ENCODE measurements around the gene MYT1. TPM values are rescaled to one million over a fixed set of nuclear protein-coding genes. Genes with fewer than 3 reads are reported as not detected.
A peak's percentile ranks its signal among the peaks of the same experiment; 100 is the strongest.

Gene MYT1
- total and polyA plus RNA-seq, 2 of the 13 experiments (the other 11 are each of a cell fraction or from before 2014, with no cell fraction given), result 0.58 to 2.5 TPM

- TF ChIP-seq MXD3 (CRISPR knock-in tag; IDR thresholded peaks at IDR 0.05) (0 out of 2 replicates have a peak, but pooled peaks have one; percentile 36), NFE2L2 (IDR thresholded peaks at IDR 0.05; ENCODE audit: low read length) (no peak), SRF (IDR thresholded peaks at IDR 0.05; ENCODE audit: low read depth, low read length) (no peak), REL (CRISPR knock-in tag; conservative IDR thresholded peaks at IDR 0.05) (no peak), BRCA1 (CRISPR knock-in tag; IDR thresholded peaks at IDR 0.05) (no peak), RBFOX2 (IDR thresholded peaks at IDR 0.05; ENCODE audit: low read depth, low read length) (no peak), HNF1B (CRISPR knock-in tag; IDR thresholded peaks at IDR 0.05) (no peak), FOXK2 (IDR thresholded peaks at IDR 0.05) (no peak), ARNTL (CRISPR knock-in tag; IDR thresholded peaks at IDR 0.05) (no peak), ZNF646 (CRISPR knock-in tag; IDR thresholded peaks at IDR 0.05) (no peak), KDM6A (CRISPR knock-in tag; IDR thresholded peaks at IDR 0.05; ENCODE audit: low read depth) (no peak), FOXM1 (CRISPR knock-in tag; IDR thresholded peaks at IDR 0.05) (no peak), HIC2 (CRISPR knock-in tag; IDR thresholded peaks at IDR 0.05; ENCODE audit: low read depth) (no peak), EEA1 (CRISPR knock-in tag; IDR thresholded peaks at IDR 0.05; ENCODE audit: borderline replicate concordance) (peak; percentile 87; the same call in 1 of the 2 replicates), ZNF883 (CRISPR knock-in tag; IDR thresholded peaks at IDR 0.05; ENCODE audit: not compliant biosample characterization) (peak; percentile 61), SOX6 (IDR thresholded peaks at IDR 0.05) (no peak), SOX6 (CRISPR knock-in tag; IDR thresholded peaks at IDR 0.05) (no peak), TCF7L2 (IDR thresholded peaks at IDR 0.05; ENCODE audit: low read depth, low read length) (no peak), HNRNPLL (IDR thresholded peaks at IDR 0.05; ENCODE audit: low read depth, low read length, poor library complexity, severe bottlenecking) (peak; percentile 31), SIX4 (CRISPR knock-in tag; IDR thresholded peaks at IDR 0.05) (no peak), STAG1 (CRISPR knock-in tag; IDR thresholded peaks at IDR 0.05) (no peak)
These were observed 73.1 kb downstream of the MYT1 start (continued) for GRCh38 chr20:64237316-64237715.

Measured in HepG2 (cell line).